HG03139 (cell line): Measurements from ENCODE around the gene ZNF610.

Experiments
- ATAC-seq: cut with Tn5 transposase; IDR thresholded peaks from one replicate; pipeline ENCODE4 v1.9.1; 2021; ENCODE audit not compliant: unreplicated experiment

Gene ZNF610

GRCh38 chr19:52397310-52398080 is 61.5 kb downstream of the ZNF610 start, which contains the start of gene ZNF528:
ZNF528 (plus strand) TSS chr19:52397849; CDS start chr19:52402014, 4,165 bp downstream.
- ATAC-seq: no peak

DNA sequence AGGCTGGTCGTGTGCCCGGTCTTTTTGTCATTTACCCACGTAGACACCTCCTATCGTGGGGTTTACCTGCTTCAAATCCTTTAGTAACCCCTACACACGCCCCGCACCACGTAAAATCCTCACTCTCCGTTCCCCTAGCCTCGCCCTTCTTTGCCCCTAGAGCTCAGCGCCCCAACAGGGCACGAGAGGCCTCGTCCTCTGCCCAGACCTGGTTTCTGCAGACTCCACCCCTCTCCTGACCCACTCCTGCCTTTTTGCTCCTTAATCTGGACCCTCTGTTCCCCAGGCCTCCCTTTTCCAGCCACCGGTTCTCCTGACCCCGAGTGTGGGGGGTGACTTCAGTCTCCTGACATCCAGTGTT is 62.0 kb downstream of the ZNF610 start:
- ATAC-seq: no peak

DNA sequence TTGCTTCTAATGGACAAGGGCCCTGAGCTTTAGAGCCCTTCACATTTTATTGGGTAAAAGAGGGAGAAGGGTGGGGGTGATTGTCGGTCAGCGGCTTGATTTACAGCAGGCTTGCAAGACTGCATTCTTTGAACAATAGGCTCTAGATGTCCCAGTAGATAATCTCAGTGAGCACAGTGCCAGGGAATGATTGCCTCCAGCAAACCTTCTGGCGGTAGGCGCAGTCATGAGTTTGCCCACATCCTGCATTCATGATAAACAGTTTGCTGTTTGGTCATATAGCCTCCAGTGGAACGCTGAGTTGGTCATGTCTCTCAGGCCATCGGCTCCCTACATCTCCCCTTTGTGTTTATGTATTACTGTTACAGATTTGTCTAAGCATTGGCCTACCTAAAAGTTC is 74.2 kb downstream of the ZNF610 start:
- ATAC-seq: no peak

DNA sequence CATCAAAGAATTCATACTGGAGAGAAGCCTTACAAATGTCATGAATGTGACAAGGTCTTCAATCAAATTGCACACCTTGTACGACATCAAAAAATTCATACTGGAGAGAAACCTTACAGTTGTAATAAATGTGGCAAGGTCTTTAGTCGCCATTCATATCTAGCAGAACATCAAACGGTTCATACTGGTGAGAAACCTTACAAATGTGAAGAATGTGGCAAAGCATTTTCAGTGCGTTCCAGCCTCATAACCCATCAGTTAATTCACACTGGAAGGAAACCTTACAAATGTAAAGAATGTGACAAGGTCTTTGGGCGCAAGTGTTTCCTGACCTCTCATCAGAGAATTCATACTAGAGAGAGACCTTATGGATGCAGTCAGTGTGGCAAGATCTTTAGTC is 79.7 kb downstream of the ZNF610 start:
- no peak for ATAC-seq
